NOMO-1 treated with dmso at 0.1 percent for 144 hours (cell line): ENCODE data around the gene ADCK1.
"Not testable (repeated sequence)": the region's sequence is repeated elsewhere in the genome, so short reads cannot be mapped to it uniquely, and the experiment has no call there.

ENCODE experiments used
- DNase-seq: peaks from one replicate; lab custom pipeline; 2025; ENCODE audit not compliant: unreplicated experiment; lab: John Stamatoyannopoulos, UW

Gene ADCK1

DNA sequence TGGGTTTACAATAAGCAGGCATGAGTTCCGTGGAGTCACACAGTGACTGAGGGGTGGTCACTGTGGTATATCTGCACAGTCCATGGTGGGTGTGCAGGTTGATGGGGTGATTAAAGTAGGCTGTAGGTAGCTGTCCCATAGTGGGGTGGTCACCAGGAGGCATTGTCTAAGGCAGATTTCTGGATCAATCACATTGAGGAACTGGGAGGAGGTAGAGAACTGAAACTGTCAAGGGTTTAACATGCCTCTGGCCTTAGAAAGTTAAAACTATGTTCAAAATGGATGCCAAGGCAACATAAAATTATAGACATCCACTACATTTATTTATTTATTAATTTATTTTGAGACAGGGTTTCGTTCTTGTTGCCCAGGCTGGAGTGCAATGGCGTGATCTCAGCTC is 8.3 kb downstream of the ADCK1 start:
- DNase-seq: no peak

DNA sequence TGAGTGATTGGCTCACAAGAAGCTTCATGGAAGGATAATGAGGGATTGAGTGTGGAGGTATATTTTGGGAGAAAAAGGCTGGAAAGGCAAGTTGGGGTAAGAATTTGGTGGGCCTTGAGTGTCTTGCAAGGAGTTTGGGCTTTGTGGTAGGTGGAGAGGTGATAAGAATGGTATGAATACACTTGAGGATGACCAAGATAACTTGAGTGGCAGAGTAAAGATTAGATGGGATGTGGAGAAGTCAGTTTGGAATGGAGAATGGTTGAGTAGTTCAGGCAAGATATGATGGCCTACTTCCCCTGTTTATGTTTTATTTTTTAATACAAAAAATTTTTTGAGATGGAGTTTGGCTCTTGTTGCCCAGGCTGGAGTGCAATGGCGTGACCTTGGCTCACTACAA is 9.1 kb downstream of the ADCK1 start:
- no peak for DNase-seq

- DNase-seq: no peak
These were observed 12.1 kb downstream of the ADCK1 start for GRCh38 chr14:77812028-77812427.

GRCh38 chr14:77812682-77813081 is 12.8 kb downstream of the ADCK1 start:
- not testable (repeated sequence) for DNase-seq

GRCh38 chr14:77822307-77822706 is 22.4 kb downstream of the ADCK1 start:
- DNase-seq: no peak

DNA sequence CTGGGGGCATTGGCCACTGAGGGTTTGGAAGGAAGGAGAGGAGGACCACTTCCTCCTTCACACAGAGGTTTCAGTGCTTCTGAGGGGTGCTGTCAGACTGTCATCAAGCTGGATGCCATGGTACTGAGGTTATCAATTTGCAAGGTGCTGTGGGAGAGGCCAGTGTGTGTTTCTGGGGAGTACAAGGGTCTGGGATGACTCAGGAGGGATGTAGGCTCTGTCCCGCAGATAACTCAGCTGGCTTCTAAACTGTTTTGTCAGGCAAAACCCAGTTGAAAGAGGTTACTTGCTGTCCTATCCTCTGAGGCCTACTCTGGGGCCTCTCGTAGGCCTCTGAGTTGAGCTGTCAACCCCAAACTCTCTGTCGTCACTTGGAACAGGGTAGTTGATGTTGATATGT is 22.8 kb downstream of the ADCK1 start:
- DNase-seq: no peak

DNA sequence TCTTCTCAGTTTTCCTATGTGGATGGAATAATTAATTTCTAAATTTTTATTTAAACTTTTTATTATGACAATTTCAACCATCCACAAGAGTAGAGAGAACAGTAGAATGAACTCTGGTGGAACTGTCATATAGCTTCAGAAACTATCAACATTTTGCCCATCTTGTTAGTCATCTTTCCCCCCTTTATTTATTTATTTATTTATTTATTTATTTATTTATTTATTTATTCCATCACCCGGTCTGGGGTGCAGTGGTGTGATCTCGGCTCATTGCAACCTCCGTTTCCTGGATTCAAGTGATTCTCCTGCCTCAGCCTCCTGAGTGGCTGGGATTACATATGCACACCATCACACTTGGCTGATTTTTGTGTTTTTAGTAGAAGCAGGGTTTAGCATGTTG is 23.5 kb downstream of the ADCK1 start:
- no peak for DNase-seq

GRCh38 chr14:77825895-77826519 is 26.1 kb downstream of the ADCK1 start:
- DNase-seq: no peak

- DNase-seq: no peak
These were observed 30.8 kb downstream of the ADCK1 start for GRCh38 chr14:77830692-77831091.

- DNase-seq: no peak
These were observed 32.4 kb downstream of the ADCK1 start for GRCh38 chr14:77832297-77832696.

DNA sequence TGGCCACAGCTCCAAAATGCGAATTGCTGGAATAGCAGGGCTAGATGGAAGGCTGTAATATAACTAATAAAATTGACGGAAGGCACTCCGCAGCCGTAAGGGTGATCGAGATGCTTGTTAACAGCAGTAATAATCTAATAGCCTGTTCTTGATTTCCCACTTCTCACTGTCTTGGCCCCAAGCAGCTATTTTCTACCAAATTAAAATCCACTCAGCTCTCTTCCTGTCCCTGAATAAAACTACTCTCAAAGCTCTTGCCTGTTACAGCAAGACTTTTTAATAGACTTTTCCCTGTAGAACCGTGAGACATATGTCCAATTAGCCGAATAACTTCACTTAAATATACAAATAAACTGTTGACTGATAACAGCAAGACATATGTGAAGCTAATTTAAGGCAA is 38.0 kb downstream of the ADCK1 start:
- DNase-seq: no peak

- no peak for DNase-seq
These were observed 39.1 kb downstream of the ADCK1 start for GRCh38 chr14:77838831-77839511.

DNA sequence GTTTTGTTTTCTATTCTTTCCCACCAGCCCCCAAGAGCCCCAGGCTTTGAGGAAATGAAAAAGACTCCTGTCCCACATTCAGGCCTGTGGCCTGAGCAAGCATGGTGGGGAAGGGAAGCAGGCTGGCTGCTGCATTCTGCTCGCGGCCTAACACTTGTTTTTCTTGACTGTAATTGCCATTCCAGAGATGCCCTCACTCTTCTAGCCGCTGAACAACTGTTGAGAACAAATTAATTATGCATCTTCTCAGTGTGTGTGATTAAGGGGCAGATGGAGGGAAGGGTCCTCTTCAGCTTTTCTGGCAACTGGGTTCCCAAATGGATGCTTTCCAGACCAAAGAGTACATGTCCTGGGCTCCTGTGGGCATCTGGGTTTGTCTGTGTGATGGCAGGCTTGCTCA is 43.3 kb downstream of the ADCK1 start:
- DNase-seq: no peak

GRCh38 chr14:77843651-77844050 is 43.7 kb downstream of the ADCK1 start:
- no peak for DNase-seq

DNA sequence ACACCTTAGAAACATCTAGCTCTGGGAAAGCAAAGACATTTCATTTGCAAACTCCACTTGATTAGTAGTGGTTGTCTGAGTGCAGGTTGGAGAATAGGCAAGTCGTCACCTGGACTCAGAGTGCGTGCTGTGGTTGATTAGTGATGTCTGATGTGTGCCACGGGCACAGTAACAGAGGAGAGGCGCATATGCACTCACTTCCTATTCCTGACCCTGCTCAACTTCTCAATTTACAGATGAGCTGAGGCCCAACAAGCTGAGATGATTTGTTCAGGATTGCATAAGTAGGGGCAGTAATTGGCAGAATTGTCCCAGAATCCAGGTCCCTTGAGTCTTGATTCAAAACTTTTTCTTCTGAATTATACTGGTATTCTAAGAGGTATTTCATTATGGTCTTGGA is 44.9 kb downstream of the ADCK1 start:
- DNase-seq: peak; percentile 47

GRCh38 chr14:77848031-77848430 is 48.1 kb downstream of the ADCK1 start:
- DNase-seq: no peak

DNA sequence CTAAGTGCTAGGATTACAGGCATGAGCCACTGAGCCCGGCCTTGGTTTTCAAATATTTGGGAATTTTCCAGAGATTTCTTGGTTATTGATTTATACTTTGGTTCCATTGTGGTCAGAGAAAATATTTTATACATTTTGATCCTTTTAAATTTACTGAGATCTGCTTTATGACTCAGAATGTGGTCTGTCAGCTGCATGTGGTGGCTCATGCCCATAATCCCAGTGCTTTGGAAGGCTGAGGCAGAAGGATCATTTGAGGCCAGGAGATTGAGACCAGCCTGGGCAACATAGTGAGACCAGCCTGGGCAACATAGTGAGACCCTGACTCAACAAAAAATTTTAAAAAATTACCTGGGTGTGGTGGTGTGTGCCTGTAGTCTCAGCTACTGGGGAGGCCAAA is 49.8 kb downstream of the ADCK1 start:
- no peak for DNase-seq

- DNase-seq: no peak
These were observed 54.0 kb downstream of the ADCK1 start for GRCh38 chr14:77853919-77854318.

GRCh38 chr14:77856941-77857340 is 57.0 kb downstream of the ADCK1 start:
- DNase-seq: no peak

DNA sequence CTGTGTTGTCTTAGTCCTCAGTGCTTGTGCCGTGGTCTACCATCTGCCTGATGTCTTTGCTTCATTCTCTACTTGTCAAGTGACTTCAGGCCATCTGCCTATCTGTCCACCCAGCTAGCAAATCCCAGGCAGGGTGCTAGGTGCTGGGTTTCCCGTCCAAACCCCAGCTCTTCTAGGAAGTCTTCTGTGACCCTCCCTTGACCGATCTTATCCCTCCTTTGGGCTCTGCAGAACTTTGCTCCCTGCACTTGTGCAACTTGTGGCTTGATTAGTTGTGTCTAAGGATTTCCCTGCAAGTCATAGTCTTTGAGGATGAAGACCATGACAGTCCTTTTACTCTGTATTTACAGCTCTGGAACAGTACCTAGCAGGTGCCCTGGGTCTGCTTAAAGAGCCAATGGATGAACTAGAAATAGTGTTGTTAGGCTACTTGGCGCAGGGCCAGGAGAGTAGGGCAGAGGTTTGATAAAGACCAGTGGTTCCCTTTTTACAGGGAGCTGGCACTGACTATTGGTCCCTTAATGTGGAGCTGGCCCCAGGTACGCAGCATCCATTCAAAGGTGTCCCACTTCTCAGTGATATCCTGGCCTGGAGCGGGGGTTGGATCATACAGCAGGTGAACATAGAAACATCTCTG is 60.1 kb downstream of the ADCK1 start:
- DNase-seq: no peak

- DNase-seq: no peak
These were observed 61.3 kb downstream of the ADCK1 start for GRCh38 chr14:77861201-77861600.

- DNase-seq: no peak
These were observed 62.4 kb downstream of the ADCK1 start for GRCh38 chr14:77862154-77862786.
